ENCODE results near the gene FGF3.

The FGF3 gene

GRCh38 chr11:69836401-69836800 lies 17.2 kb upstream of the FGF3 start:
- Mint-ChIP-seq H3K27ac (no peak overlapping the region), H3K9me3 (no peaks in the 10 kb centered on the region), H3K27me3 (peaks cover 56% of the 10 kb centered on the region), H3K36me3 (ENCODE audit: low read depth) (no peaks in the 10 kb centered on the region), H3K4me1 (ENCODE audit: low read depth) (peaks cover 7% of the 10 kb centered on the region), H3K4me3 (no peak overlapping the region)
- no peak for DNase-seq

- Mint-ChIP-seq H3K4me3 (no peak overlapping the region), H3K36me3 (ENCODE audit: low read depth) (no peaks in the 10 kb centered on the region), H3K9me3 (no peaks in the 10 kb centered on the region), H3K27me3 (peaks cover 52% of the 10 kb centered on the region), H3K4me1 (ENCODE audit: low read depth) (peaks cover 7% of the 10 kb centered on the region), H3K27ac (no peak overlapping the region)
- DNase-seq: no peak
Observed at GRCh38 chr11:69834811-69835800, 15.9 kb upstream of the FGF3 start.

GRCh38 chr11:69834251-69834650 lies 15.0 kb upstream of the FGF3 start:
- H3K27me3 Mint-ChIP-seq: peaks cover 52% of the 10 kb centered on the region
- H3K27ac Mint-ChIP-seq: no peak overlapping the region
- no peaks in the 10 kb centered on the region for H3K9me3 Mint-ChIP-seq
- DNase-seq: no peak
- no peaks in the 10 kb centered on the region for H3K36me3 Mint-ChIP-seq (ENCODE audit: low read depth)
- H3K4me1 Mint-ChIP-seq (ENCODE audit: low read depth): peaks cover 7% of the 10 kb centered on the region
- H3K4me3 Mint-ChIP-seq: no peak overlapping the region

GRCh38 chr11:69832561-69833413 lies 13.6 kb upstream of the FGF3 start:
- no peaks in the 10 kb centered on the region for H3K36me3 Mint-ChIP-seq (ENCODE audit: low read depth)
- DNase-seq: peak; percentile 14
- no peaks in the 10 kb centered on the region for H3K9me3 Mint-ChIP-seq
- no peak overlapping the region for H3K27ac Mint-ChIP-seq
- peaks cover 7% of the 10 kb centered on the region for H3K4me1 Mint-ChIP-seq (ENCODE audit: low read depth)
- H3K27me3 Mint-ChIP-seq: peaks cover 45% of the 10 kb centered on the region
- no peak overlapping the region for H3K4me3 Mint-ChIP-seq

GRCh38 chr11:69831985-69832384 lies 12.8 kb upstream of the FGF3 start:
- no peaks in the 10 kb centered on the region for H3K9me3 Mint-ChIP-seq
- H3K4me3 Mint-ChIP-seq: no peak overlapping the region
- H3K27ac Mint-ChIP-seq: no peak overlapping the region
- H3K36me3 Mint-ChIP-seq (ENCODE audit: low read depth): no peaks in the 10 kb centered on the region
- peaks cover 43% of the 10 kb centered on the region for H3K27me3 Mint-ChIP-seq
- H3K4me1 Mint-ChIP-seq (ENCODE audit: low read depth): peaks cover 7% of the 10 kb centered on the region
- DNase-seq: no peak

GRCh38 chr11:69830086-69830485 lies 10.9 kb upstream of the FGF3 start:
- Mint-ChIP-seq H3K4me1 (ENCODE audit: low read depth) (peaks cover 3% of the 10 kb centered on the region), H3K27me3 (peaks cover 33% of the 10 kb centered on the region), H3K36me3 (ENCODE audit: low read depth) (no peaks in the 10 kb centered on the region), H3K4me3 (no peak overlapping the region), H3K27ac (no peak overlapping the region), H3K9me3 (no peaks in the 10 kb centered on the region)
- DNase-seq: no peak

GRCh38 chr11:69828971-69829344 lies 9.7 kb upstream of the FGF3 start:
- H3K4me1 Mint-ChIP-seq (ENCODE audit: low read depth): no peaks in the 10 kb centered on the region
- no peaks in the 10 kb centered on the region for H3K9me3 Mint-ChIP-seq
- no peak overlapping the region for H3K4me3 Mint-ChIP-seq
- H3K27me3 Mint-ChIP-seq: peaks cover 26% of the 10 kb centered on the region
- H3K36me3 Mint-ChIP-seq (ENCODE audit: low read depth): no peaks in the 10 kb centered on the region
- DNase-seq: no peak
- no peak overlapping the region for H3K27ac Mint-ChIP-seq

- no peak overlapping the region for H3K27ac Mint-ChIP-seq
- no peaks in the 10 kb centered on the region for H3K9me3 Mint-ChIP-seq
- no peak for DNase-seq
- H3K36me3 Mint-ChIP-seq (ENCODE audit: low read depth): no peaks in the 10 kb centered on the region
- H3K4me1 Mint-ChIP-seq (ENCODE audit: low read depth): no peaks in the 10 kb centered on the region
- no peak overlapping the region for H3K4me3 Mint-ChIP-seq
- H3K27me3 Mint-ChIP-seq: peaks cover 21% of the 10 kb centered on the region
Observed at GRCh38 chr11:69828276-69828970, 9.2 kb upstream of the FGF3 start.

GRCh38 chr11:69826773-69827172 lies 7.6 kb upstream of the FGF3 start:
- no peaks in the 10 kb centered on the region for H3K4me1 Mint-ChIP-seq (ENCODE audit: low read depth)
- peaks cover 25% of the 10 kb centered on the region for H3K27me3 Mint-ChIP-seq

GRCh38 chr11:69825941-69826340 lies 6.7 kb upstream of the FGF3 start:
- DNase-seq: no peak
- H3K27me3 Mint-ChIP-seq: peaks cover 32% of the 10 kb centered on the region
- H3K4me1 Mint-ChIP-seq (ENCODE audit: low read depth): no peaks in the 10 kb centered on the region
- no peak overlapping the region for H3K4me3 Mint-ChIP-seq
- no peak overlapping the region for H3K27ac Mint-ChIP-seq
- H3K9me3 Mint-ChIP-seq: no peaks in the 10 kb centered on the region
- no peaks in the 10 kb centered on the region for H3K36me3 Mint-ChIP-seq (ENCODE audit: low read depth)

More at GRCh38 chr11:69826773-69827172, 7.6 kb upstream of the FGF3 start:
- no peak for DNase-seq
- Mint-ChIP-seq H3K4me3 (no peak overlapping the region), H3K27ac (no peak overlapping the region), H3K36me3 (ENCODE audit: low read depth) (no peaks in the 10 kb centered on the region), H3K9me3 (no peaks in the 10 kb centered on the region)

- no peak overlapping the region for H3K27ac Mint-ChIP-seq
- H3K4me1 Mint-ChIP-seq (ENCODE audit: low read depth): no peaks in the 10 kb centered on the region
- no peak overlapping the region for H3K4me3 Mint-ChIP-seq
- H3K9me3 Mint-ChIP-seq: no peaks in the 10 kb centered on the region
- no peak for DNase-seq
- H3K36me3 Mint-ChIP-seq (ENCODE audit: low read depth): no peaks in the 10 kb centered on the region
- H3K27me3 Mint-ChIP-seq: peaks cover 39% of the 10 kb centered on the region
Observed at GRCh38 chr11:69825037-69825834, 6.0 kb upstream of the FGF3 start.

GRCh38 chr11:69823641-69824265 lies 4.5 kb upstream of the FGF3 start:
- Mint-ChIP-seq H3K27ac (no peak overlapping the region), H3K4me3 (no peak overlapping the region), H3K27me3 (peaks cover 49% of the 10 kb centered on the region), H3K36me3 (ENCODE audit: low read depth) (no peaks in the 10 kb centered on the region), H3K4me1 (ENCODE audit: low read depth) (no peaks in the 10 kb centered on the region), H3K9me3 (no peaks in the 10 kb centered on the region)
- no peak for DNase-seq

GRCh38 chr11:69822676-69823494 lies 3.7 kb upstream of the FGF3 start:
- no peaks in the 10 kb centered on the region for H3K4me1 Mint-ChIP-seq (ENCODE audit: low read depth)
- H3K27me3 Mint-ChIP-seq: peaks cover 49% of the 10 kb centered on the region
- H3K36me3 Mint-ChIP-seq (ENCODE audit: low read depth): no peaks in the 10 kb centered on the region
- H3K4me3 Mint-ChIP-seq: no peak overlapping the region
- no peaks in the 10 kb centered on the region for H3K9me3 Mint-ChIP-seq
- no peak overlapping the region for H3K27ac Mint-ChIP-seq
- DNase-seq: no peak
